Endodermal cell (in vitro differentiated cells): ENCODE results near the gene ADCY10. TPM values are rescaled to one million over a fixed set of nuclear protein-coding genes. Genes with fewer than 3 reads are reported as not detected.

Experiments used
- DNase-seq: peaks from one replicate; pipeline ENCODE4 v3.0.0-alpha.2; 2017
- H3K27ac ChIP-seq: 2 replicates; pipeline ENCODE4 v1.5.1; 2013; ENCODE audit warnings: mild to moderate bottlenecking, low read depth, low read length, moderate library complexity
- H3K27me3 ChIP-seq: 2 replicates; pipeline ENCODE4 v1.6.1; 2013; ENCODE audit warnings: mild to moderate bottlenecking, low read length, moderate library complexity; ENCODE audit not compliant: insufficient read depth, control insufficient read depth, poor library complexity, severe bottlenecking
- H3K36me3 ChIP-seq: 2 replicates; pipeline ENCODE4 v1.7.0; 2013; ENCODE audit warnings: mild to moderate bottlenecking, low read length, moderate library complexity; ENCODE audit not compliant: control insufficient read depth, insufficient read depth
- H3K4me1 ChIP-seq: one replicate; pipeline ENCODE4 v1.7.0; 2013; ENCODE audit warnings: low read length; ENCODE audit not compliant: control insufficient read depth, insufficient read depth
- H3K4me3 ChIP-seq: 2 replicates; pipeline ENCODE4 v1.5.1; 2013; ENCODE audit warnings: mild to moderate bottlenecking, low read length, moderate library complexity
- H3K9ac ChIP-seq: 2 replicates; pipeline ENCODE4 v1.6.1; 2013; ENCODE audit warnings: mild to moderate bottlenecking, low read length, moderate library complexity; ENCODE audit not compliant: poor library complexity, severe bottlenecking; ENCODE audit errors: extremely low read depth
- H3K9me3 ChIP-seq: 2 replicates; pipeline ENCODE4 v1.6.1; 2013; ENCODE audit warnings: mild to moderate bottlenecking, low read length, moderate library complexity; ENCODE audit not compliant: control insufficient read depth
- H3K27ac Mint-ChIP-seq: 2 replicates; pipeline ENCODE4 v1.8.0; 2020; ENCODE audit warnings: mixed read lengths
- H3K27me3 Mint-ChIP-seq: 2 replicates; pipeline ENCODE4 v1.8.0; 2021; ENCODE audit warnings: mild to moderate bottlenecking, mixed read lengths; ENCODE audit not compliant: insufficient read depth
- H3K36me3 Mint-ChIP-seq: 2 replicates; pipeline ENCODE4 v1.8.0; 2020; ENCODE audit warnings: low read depth, mixed read lengths
- H3K4me1 Mint-ChIP-seq: 2 replicates; pipeline ENCODE4 v1.8.0; 2020; ENCODE audit warnings: mixed read lengths
- H3K4me3 Mint-ChIP-seq: 2 replicates; pipeline ENCODE4 v1.8.0; 2020; ENCODE audit warnings: mild to moderate bottlenecking, moderate library complexity, mixed read lengths
- H3K9me3 Mint-ChIP-seq: 2 replicates; pipeline ENCODE4 v1.8.0; 2020; ENCODE audit warnings: mild to moderate bottlenecking, mixed read lengths
- WGBS, 2 experiments: methylation state at CpG; one replicate each; pipeline versions ENCODE4 v1.1.5 to v1.1.7; 2013; ENCODE audit warnings: missing lambda C conversion rate in 2 of 2, mixed read lengths in 1 of 2; ENCODE audit not compliant: insufficient coverage in 1 of 2, insufficient read length in 1 of 2; 5-methylcytosine and 5-hydroxymethylcytosine counted together
- total RNA-seq, 2 donors: library from RNA; stranded (reverse); fragmentation: NEBNext Ultra II Directional in 1 of 2; extraction: Animal tissue kit (Norgen Biotek cat#: 25700) in 1 of 2; gene quantifications; 2 replicates in 1 of 2; 3 replicates in 1 of 2; pipeline ENCODE4 v1.2.1, GENCODE V29; 2021
- TF ChIP-seq, protein P1 (sequence below): fragments of 200-600 bp; sonication (generic); conservative IDR thresholded peaks from 2 replicates; pipeline ENCODE4 v1.5.0; 2021; ENCODE audit warnings: antibody characterized with exemption, mild to moderate bottlenecking

Gene ADCY10
- total RNA-seq, 2 donors from 2014 or later: 0.13 TPM; not detected in 1

DNA sequence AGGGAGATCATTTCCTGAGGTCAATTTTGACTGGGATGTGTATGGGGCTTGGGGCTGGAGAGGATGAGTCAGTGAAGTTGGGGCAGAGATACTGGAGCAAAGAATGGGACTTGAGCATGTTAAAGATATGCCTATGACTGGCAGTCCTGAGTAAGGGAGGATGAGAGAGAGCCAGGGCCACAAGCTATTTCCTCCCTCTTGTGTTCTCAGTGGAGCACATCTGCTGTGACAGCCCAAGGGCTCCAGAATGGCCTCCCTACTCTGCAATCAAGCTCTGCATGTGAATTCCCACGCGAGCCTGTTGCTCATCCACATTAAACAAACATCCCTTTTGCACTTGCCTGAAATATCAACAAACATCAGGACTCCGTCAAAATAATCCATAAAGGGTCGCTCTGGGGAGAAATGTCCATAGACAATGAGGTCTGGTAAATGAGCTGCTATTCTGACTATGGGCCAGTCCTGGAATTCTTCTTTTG is 9.2 kb downstream of the ADCY10 start:
- Histone ChIP-seq H3K9me3 (peaks cover 18% of the 10 kb centered on the region), H3K27ac (no peak overlapping the region), H3K4me1 (no peaks in the 10 kb centered on the region), H3K36me3 (peaks cover 7% of the 10 kb centered on the region), H3K27me3 (no peaks in the 10 kb centered on the region), H3K9ac (no peak overlapping the region), H3K4me3 (no peak overlapping the region)
- peaks cover 8% of the 10 kb centered on the region for H3K36me3 Mint-ChIP-seq
- H3K4me3 Mint-ChIP-seq: no peak overlapping the region
- 81 to 100% methylated on average over 2 to 4 of the region's 4 CpGs for WGBS, 2 experiments
- H3K4me1 Mint-ChIP-seq: peaks cover 9% of the 10 kb centered on the region
- TF ChIP-seq, protein P1, sequence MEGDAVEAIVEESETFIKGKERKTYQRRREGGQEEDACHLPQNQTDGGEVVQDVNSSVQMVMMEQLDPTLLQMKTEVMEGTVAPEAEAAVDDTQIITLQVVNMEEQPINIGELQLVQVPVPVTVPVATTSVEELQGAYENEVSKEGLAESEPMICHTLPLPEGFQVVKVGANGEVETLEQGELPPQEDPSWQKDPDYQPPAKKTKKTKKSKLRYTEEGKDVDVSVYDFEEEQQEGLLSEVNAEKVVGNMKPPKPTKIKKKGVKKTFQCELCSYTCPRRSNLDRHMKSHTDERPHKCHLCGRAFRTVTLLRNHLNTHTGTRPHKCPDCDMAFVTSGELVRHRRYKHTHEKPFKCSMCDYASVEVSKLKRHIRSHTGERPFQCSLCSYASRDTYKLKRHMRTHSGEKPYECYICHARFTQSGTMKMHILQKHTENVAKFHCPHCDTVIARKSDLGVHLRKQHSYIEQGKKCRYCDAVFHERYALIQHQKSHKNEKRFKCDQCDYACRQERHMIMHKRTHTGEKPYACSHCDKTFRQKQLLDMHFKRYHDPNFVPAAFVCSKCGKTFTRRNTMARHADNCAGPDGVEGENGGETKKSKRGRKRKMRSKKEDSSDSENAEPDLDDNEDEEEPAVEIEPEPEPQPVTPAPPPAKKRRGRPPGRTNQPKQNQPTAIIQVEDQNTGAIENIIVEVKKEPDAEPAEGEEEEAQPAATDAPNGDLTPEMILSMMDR: no peak
- H3K27ac Mint-ChIP-seq: no peak overlapping the region
- no peaks in the 10 kb centered on the region for H3K27me3 Mint-ChIP-seq
- no peak for DNase-seq
- peaks cover 15% of the 10 kb centered on the region for H3K9me3 Mint-ChIP-seq

DNA sequence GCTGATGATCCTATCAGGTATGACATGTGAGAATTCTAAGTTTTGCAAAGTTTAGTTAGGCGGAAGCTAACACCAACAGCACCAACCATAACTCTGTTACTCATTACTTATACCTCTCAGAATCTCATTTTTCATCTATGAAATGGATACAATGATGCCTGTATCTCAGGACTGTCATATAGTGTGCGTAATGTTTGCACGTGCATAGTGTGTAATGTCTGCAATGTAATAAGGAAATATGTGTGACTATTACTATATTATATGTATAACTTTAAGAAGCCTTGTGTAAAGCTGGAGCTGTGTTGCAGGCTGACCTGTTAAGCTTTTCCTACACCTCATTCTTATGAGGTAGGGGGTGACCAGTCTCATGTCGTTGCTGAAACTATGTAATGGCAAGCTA is 13.0 kb downstream of the ADCY10 start:
- H3K4me3 ChIP-seq: no peak overlapping the region
- H3K27ac ChIP-seq: no peak overlapping the region
- no peaks in the 10 kb centered on the region for H3K9me3 ChIP-seq
- H3K27me3 ChIP-seq: no peaks in the 10 kb centered on the region
- no peaks in the 10 kb centered on the region for H3K36me3 Mint-ChIP-seq
- no peak overlapping the region for H3K9ac ChIP-seq
- no peaks in the 10 kb centered on the region for H3K4me1 ChIP-seq
- H3K36me3 ChIP-seq: no peaks in the 10 kb centered on the region
- TF ChIP-seq, protein P1: no peak
- no peaks in the 10 kb centered on the region for H3K27me3 Mint-ChIP-seq
- H3K4me3 Mint-ChIP-seq: no peak overlapping the region
- H3K4me1 Mint-ChIP-seq: peaks cover 9% of the 10 kb centered on the region
- no peak for DNase-seq
- no peak overlapping the region for H3K27ac Mint-ChIP-seq
- WGBS, 2 experiments: 89 to 100% methylated on average over 1 to 4 of the region's 4 CpGs
- no peaks in the 10 kb centered on the region for H3K9me3 Mint-ChIP-seq

DNA sequence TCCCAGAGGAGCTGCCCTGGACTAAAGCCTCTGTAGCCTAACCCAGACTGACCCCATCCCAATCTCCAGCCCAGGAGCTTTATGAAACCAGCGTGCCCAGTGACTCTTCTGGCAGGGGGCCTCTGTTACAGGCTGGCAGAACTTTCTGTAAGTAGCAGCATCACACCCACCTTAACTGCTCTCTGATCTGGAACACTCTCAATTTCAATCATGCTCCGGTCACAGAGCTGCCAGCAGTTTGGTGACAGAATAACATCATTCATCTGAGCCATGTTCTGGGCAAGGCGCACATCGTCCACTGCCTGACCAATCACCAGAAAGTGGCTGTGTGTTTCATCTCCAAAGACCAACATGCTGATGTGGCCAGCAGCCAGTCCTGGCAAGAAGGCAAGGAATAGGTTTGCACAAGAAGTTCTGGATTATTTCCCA is 14.7 kb downstream of the ADCY10 start:
- no peaks in the 10 kb centered on the region for H3K27me3 ChIP-seq
- no peak overlapping the region for H3K27ac ChIP-seq
- H3K27ac Mint-ChIP-seq: no peak overlapping the region
- H3K27me3 Mint-ChIP-seq: no peaks in the 10 kb centered on the region
- TF ChIP-seq, protein P1: no peak
- no peak for DNase-seq
- H3K9me3 ChIP-seq: no peaks in the 10 kb centered on the region
- no peak overlapping the region for H3K9ac ChIP-seq
- no peaks in the 10 kb centered on the region for H3K36me3 Mint-ChIP-seq
- H3K4me3 ChIP-seq: no peak overlapping the region
- no peak overlapping the region for H3K4me3 Mint-ChIP-seq
- H3K4me1 ChIP-seq: no peaks in the 10 kb centered on the region
- H3K36me3 ChIP-seq: no peaks in the 10 kb centered on the region
- no peaks in the 10 kb centered on the region for H3K9me3 Mint-ChIP-seq
- WGBS, 2 experiments: 87 to 100% methylated on average over 2 to 4 of the region's 4 CpGs
- no peaks in the 10 kb centered on the region for H3K4me1 Mint-ChIP-seq
